ENCODE measurements around the gene TAF4B.

GRCh38 chr18:26342646-26343045, 116.4 kb downstream of the TAF4B start:
- TF ChIP-seq ZBTB33 (IDR thresholded peaks at IDR 0.05; ENCODE audit: borderline replicate concordance, low read depth): no peak
- no peak for TF ChIP-seq CTCF (IDR thresholded peaks at IDR 0.05)
- TF ChIP-seq POLR2AphosphoS5 (IDR thresholded peaks at IDR 0.05; ENCODE audit: low read depth, low read length): no peak
- TF ChIP-seq SMC3 (IDR thresholded peaks at IDR 0.05; ENCODE audit: low read depth, low read length): no peak
- no peak for TF ChIP-seq EP300 (IDR thresholded peaks at IDR 0.05; ENCODE audit: borderline replicate concordance in 1 of 2, low read depth in 1 of 2, low read length in 1 of 2)
- TF ChIP-seq YY1 (IDR thresholded peaks at IDR 0.05; ENCODE audit: low read depth): no peak
- TF ChIP-seq EZH2phosphoT487 (IDR thresholded peaks at IDR 0.05; ENCODE audit: borderline replicate concordance, low read depth): no peak
- TF ChIP-seq ELF1 (IDR thresholded peaks at IDR 0.05): no peak

Measured in SK-N-SH (cell line).